Activated effector memory CD4-positive, alpha-beta T cell treated with Interleukin-2 at 50 U/mL for 16 hours (primary cell): ENCODE data around the gene PPM1N.

Experiments
- DNase-seq: peaks from one replicate; pipeline ENCODE4 v3.0.0-alpha.2; 2020

The PPM1N gene

GRCh38 chr19:45542234-45542668 lies 44.0 kb downstream of the PPM1N start:
- no peak for DNase-seq

- no peak for DNase-seq
Observed at GRCh38 chr19:45547211-45547770, 49.0 kb downstream of the PPM1N start.

GRCh38 chr19:45547965-45548609 lies 49.8 kb downstream of the PPM1N start:
- no peak for DNase-seq
